NCI-H128 (cell line): Measurements from ENCODE around the gene TSTD2.
"Not testable (repeated sequence)": the region's sequence is repeated elsewhere in the genome, so short reads cannot be mapped to it uniquely, and the experiment has no call there.

Experiments
- DNase-seq: peaks from one replicate; lab custom pipeline; 2025; ENCODE audit not compliant: unreplicated experiment; lab: John Stamatoyannopoulos, UW

TSTD2 gene

GRCh38 chr9:97632248-97632984 is 752 bp downstream of the TSTD2 start:
- DNase-seq, result peak; percentile 37

GRCh38 chr9:97630591-97630990 is 2.6 kb downstream of the TSTD2 start:
- DNase-seq, result no peak

- no peak for DNase-seq
Observed at GRCh38 chr9:97629156-97629555, 4.0 kb downstream of the TSTD2 start.

- DNase-seq, result no peak
Observed at GRCh38 chr9:97628668-97629067, 4.5 kb downstream of the TSTD2 start.

GRCh38 chr9:97627624-97628023 is 5.5 kb downstream of the TSTD2 start:
- DNase-seq, result no peak

GRCh38 chr9:97625620-97626019 is 7.5 kb downstream of the TSTD2 start:
- DNase-seq, result no peak

GRCh38 chr9:97623946-97624345 is 9.2 kb downstream of the TSTD2 start:
- no peak for DNase-seq

- not testable (repeated sequence) for DNase-seq
Observed at GRCh38 chr9:97622483-97622882, 10.7 kb downstream of the TSTD2 start.

GRCh38 chr9:97620063-97620462 is 13.1 kb downstream of the TSTD2 start:
- not testable (repeated sequence) for DNase-seq

- DNase-seq, result no peak
Observed at GRCh38 chr9:97617939-97618416, 15.2 kb downstream of the TSTD2 start.

- peak; percentile 45 for DNase-seq
Observed at GRCh38 chr9:97615439-97616072, 17.6 kb downstream of the TSTD2 start.

GRCh38 chr9:97604901-97605645 is 28.1 kb downstream of the TSTD2 start:
- DNase-seq, result no peak

- no peak for DNase-seq
Observed at GRCh38 chr9:97602430-97602829, 30.7 kb downstream of the TSTD2 start.

- DNase-seq, result no peak
Observed at GRCh38 chr9:97601228-97601898, 31.8 kb downstream of the TSTD2 start.

GRCh38 chr9:97600531-97601227 is 32.5 kb downstream of the TSTD2 start:
- no peak for DNase-seq

GRCh38 chr9:97599314-97599846 is 33.8 kb downstream of the TSTD2 start:
- DNase-seq, result no peak

GRCh38 chr9:97598461-97599288 is 34.5 kb downstream of the TSTD2 start:
- DNase-seq, result peak; percentile 25

- DNase-seq, result no peak
Observed at GRCh38 chr9:97596906-97597305, 36.3 kb downstream of the TSTD2 start.

- DNase-seq, result peak; percentile 8
Observed at GRCh38 chr9:97594381-97594921, 38.7 kb downstream of the TSTD2 start.
